Stimulated activated CD4-positive, alpha-beta T cell treated with anti-CD3 and anti-CD28 coated beads, Interleukin-4, amount 100 ng/mL, for 48 hours (primary cell): ENCODE data around the gene TMEM187.

ENCODE experiments used
- DNase-seq, 2 donors: peaks; one replicate each; pipeline ENCODE4 v3.0.0-alpha.2; 2020; ENCODE audit warnings: low read depth in 2 of 2

TMEM187 gene

GRCh38 chrX:153934762-153935325, 37.7 kb upstream of the TMEM187 start, which contains the start of gene NAA10:
Gene NAA10 (minus strand): TSS chrX:153935037. CDS start chrX:153934904, 133 bp downstream.
- DNase-seq = peak; percentile 38 to 57

DNA sequence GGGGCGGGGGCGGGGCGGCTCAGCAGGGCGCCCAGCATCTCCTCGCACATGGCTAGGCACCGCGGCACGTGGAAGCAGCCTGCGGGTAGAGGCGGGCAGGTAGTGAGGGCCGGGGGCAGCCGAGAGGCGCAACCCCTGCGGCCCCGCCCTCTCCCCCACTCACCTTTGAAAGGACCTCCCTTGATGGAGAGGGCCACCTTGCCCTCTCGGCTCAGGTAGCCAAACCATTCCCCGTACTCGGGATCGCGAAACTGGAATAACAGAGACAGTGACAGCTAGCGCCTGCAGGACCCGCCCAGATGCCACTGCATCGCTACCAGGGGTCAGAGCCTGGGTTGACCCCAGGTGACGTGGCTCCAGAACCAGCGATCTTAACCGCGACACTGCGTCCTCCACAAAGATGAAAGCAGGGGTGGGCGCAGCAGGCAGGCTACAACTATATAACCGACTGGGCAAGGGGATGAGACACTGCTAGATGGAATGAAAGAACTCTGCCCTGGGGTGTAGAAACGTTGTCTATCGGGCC, 37.2 kb upstream of the TMEM187 start:
- DNase-seq = no peak

DNA sequence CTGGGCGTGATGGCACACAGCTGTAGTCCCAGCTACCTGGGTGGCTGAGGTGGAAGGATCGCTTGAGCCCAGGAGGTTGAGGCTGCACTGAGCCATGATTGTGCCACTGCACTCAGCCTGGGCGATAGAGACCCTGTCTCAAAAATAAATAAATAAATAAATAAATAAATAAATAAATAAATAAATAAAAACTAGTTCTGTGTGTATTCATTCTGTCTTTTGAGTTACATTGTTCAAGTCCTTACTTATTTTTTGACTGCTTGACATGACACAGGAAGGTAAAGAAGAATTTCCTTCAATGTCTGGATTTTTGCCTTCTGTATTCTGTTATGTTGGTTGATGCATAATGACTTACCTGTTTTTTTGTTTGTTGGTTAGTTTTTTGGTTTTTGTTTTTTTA, 35.5 kb upstream of the TMEM187 start:
- no peak for DNase-seq

- no peak for DNase-seq
These were observed 34.2 kb upstream of the TMEM187 start for GRCh38 chrX:153938226-153938786.

GRCh38 chrX:153939573-153939972, 33.0 kb upstream of the TMEM187 start:
- no peak for DNase-seq

GRCh38 chrX:153941336-153942252, 31.0 kb upstream of the TMEM187 start:
- no peak for DNase-seq

GRCh38 chrX:153944140-153944799, 28.3 kb upstream of the TMEM187 start, which contains the start of gene RENBP:
Gene RENBP (minus strand): TSS chrX:153944643. CDS start chrX:153944610, 33 bp downstream.
- DNase-seq = no peak

DNA sequence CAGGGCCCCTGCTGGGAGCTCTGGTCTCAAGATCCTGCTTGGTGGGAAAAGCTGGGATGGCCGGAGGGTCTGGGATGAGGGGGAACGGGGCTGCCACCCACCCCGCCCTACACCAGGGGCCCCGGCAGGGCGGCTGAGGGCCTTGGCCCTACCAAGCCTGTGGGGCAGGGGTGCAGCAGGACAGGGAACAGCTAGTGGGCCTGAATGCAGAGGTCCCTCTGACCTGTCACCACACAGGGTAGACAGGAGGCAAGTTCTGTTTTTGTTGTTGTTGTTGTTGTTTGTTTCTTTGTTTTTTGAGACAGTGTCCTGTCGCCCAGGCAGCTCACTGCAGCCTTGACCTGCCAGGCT, 27.8 kb upstream of the TMEM187 start:
- no peak for DNase-seq

GRCh38 chrX:153945956-153946943, 26.3 kb upstream of the TMEM187 start:
- DNase-seq = no peak

DNA sequence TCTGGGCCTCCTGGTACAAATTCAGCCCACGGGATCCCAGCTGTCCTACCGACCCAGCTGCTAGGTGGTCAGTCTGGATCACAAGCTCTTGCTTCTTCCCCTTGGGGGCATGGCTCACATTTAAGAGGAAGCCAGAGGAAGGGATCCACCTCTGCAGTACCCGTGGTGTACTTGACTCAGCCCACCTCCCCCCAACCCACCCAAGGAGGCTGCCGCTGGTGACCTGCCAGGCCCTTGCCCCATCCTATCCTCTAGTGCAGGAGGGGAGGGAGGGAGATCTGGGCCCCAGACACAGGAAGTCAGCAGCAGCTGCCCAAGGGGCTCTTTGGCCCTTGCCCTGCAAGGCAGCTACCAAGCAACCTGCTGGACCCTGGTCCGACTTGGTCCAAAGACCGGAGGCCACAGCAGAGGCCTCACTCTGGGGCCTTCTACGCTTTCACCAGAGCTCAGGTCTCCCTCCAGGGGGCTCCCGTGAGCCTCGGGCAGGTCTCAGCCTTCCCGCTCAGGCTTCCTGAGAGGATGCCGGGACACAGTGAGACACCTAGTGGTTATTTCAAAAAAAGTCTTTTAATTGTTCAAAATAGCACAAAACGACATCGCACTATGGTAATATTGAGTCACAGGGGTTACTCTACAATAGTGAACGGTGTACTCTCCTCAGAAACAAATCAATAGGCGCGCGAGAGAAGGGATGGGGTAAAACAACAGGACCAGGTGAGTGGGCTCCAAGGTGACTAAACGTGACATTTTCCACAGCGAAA, 25.4 kb upstream of the TMEM187 start:
- peak; percentile 64 to 65 for DNase-seq

DNA sequence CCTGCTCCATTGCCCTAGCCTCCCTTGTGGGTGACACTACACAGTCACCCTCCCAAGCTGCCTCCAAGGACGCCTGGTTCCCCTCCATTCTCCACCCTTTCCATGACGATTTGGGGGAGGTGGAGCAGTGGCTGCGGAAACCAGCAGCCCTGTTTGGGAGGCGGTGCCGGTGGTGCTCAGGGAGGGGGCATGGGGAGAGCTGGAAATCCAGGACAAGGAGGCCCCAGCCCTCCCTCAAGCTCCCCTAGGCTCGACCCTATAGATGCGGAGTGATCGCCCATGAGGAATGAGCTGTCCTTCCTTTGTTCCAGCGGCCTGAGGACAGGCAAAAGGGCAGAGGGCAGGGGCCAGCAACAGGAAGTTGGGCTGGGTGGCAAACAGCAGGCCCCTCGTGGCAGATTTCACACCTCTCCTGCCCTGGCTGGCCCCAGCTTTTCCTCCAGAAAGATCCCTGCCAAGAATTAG, 24.5 kb upstream of the TMEM187 start:
- DNase-seq = no peak

GRCh38 chrX:153948847-153949805, 23.4 kb upstream of the TMEM187 start:
- DNase-seq = no peak

- DNase-seq = no peak
These were observed 22.4 kb upstream of the TMEM187 start for GRCh38 chrX:153950127-153950526.

DNA sequence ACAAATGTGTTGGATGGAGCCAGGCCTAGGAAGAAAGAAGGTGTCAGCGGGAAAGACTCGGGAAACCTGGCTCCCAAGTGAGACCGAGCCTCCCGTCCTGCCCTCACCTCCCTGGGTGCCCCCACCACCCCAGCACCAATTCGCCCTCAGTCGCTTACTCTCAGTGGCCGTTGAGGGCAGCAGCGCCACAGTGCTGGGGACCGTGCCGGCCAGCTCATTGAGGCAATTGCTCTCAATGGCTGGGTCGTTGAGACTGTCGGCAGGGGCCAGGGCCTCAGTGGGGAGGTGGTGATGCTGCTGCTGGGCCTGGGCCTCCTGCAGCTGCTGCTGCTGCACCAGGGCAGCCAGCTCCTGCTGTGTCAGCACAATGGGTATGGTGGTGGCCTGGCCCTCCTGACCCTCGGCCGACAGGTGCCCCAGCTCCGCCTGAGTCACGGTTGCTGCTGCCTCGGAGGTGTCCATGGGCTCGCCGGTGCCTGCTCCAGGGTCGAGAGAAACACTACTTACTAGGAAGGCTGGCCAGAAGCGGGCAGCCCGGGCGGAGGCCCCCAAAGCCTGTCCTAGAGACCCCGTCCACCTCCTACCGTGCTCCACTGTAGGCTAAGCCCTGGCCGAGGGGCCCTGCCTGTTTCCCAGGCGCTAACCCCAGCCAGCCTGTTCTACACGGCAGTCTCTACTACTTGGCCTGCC, 20.7 kb upstream of the TMEM187 start:
- no peak for DNase-seq

- DNase-seq = no peak
These were observed 20.1 kb upstream of the TMEM187 start for GRCh38 chrX:153952373-153953026.

GRCh38 chrX:153953342-153953830, 19.2 kb upstream of the TMEM187 start:
- DNase-seq = peak; percentile 63 to 74

GRCh38 chrX:153953892-153954557, 18.5 kb upstream of the TMEM187 start:
- no peak for DNase-seq
